ENCODE measurements around the gene MYO1D.

GRCh38 chr17:32491371-32492263, 385.3 kb downstream of the MYO1D start:
- no peak for TF ChIP-seq POLR2A (IDR thresholded peaks at IDR 0.05)
- no peak for TF ChIP-seq EP300 (IDR thresholded peaks at IDR 0.05)
- TF ChIP-seq CTCF (IDR thresholded peaks at IDR 0.05) = no peak
